Measurements from ENCODE around the gene ZSWIM7. TPM values are rescaled to one million over a fixed set of nuclear protein-coding genes. Genes with fewer than 3 reads are reported as not detected.

ZSWIM7 gene
- total RNA-seq, 1 donor from 2014 or later = 27.4 TPM

DNA sequence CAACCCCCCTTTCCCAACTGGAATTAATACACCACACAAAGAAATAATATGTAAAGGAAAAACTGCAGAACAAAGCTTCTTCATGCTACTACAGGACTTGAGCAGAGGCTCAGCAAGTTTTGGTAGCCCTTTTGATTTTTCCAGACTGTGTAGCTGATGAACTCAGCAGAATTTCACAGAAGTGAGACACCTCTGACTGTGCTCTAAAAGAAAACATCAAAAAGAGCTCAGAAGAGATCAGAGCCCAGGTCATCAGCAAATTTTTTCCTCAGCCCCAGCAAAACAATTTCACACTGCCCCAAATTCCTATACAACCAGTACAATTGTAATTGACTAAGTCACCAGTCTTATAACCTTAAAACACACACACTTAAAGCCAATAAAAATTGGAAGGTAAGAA, 38.1 kb upstream of the ZSWIM7 start:
- peaks cover 99% of the 10 kb centered on the region for H3K36me3 ChIP-seq
- intact Hi-C loops (cut with DNase I) = no loop called here
- TF ChIP-seq, protein P1, sequence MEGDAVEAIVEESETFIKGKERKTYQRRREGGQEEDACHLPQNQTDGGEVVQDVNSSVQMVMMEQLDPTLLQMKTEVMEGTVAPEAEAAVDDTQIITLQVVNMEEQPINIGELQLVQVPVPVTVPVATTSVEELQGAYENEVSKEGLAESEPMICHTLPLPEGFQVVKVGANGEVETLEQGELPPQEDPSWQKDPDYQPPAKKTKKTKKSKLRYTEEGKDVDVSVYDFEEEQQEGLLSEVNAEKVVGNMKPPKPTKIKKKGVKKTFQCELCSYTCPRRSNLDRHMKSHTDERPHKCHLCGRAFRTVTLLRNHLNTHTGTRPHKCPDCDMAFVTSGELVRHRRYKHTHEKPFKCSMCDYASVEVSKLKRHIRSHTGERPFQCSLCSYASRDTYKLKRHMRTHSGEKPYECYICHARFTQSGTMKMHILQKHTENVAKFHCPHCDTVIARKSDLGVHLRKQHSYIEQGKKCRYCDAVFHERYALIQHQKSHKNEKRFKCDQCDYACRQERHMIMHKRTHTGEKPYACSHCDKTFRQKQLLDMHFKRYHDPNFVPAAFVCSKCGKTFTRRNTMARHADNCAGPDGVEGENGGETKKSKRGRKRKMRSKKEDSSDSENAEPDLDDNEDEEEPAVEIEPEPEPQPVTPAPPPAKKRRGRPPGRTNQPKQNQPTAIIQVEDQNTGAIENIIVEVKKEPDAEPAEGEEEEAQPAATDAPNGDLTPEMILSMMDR (IDR thresholded peaks at IDR 0.05) = no peak
- ATAC-seq (no peak), DNase-seq (no peak)
- no peak overlapping the region for H3K27ac ChIP-seq
- no peaks in the 10 kb centered on the region for H3K4me1 ChIP-seq
- H3K9me3 ChIP-seq = no peaks in the 10 kb centered on the region
- no peaks in the 10 kb centered on the region for H3K27me3 ChIP-seq
- H3K4me3 ChIP-seq = no peak overlapping the region

DNA sequence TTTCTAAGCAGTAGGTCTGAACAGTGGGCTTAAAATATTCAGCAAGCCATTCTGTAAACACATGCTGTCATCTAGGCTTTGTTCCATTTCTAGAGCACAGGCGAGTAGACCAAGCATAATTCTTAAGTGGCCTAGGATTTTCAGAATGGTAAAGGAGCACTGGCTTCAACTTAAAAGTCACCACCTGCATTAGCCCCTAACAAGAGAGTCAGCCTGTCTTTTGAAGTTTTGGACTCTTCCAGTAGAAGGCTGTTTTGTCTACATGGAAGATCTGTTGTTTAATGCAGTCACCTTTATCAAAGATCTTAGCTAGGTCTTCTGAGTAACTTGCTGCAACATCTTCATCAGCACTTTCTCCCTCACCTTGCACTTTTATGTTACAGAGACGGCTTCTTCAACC, 36.8 kb upstream of the ZSWIM7 start:
- H3K36me3 ChIP-seq = peaks cover 99% of the 10 kb centered on the region
- no peak overlapping the region for H3K27ac ChIP-seq
- H3K4me3 ChIP-seq = no peak overlapping the region
- no peaks in the 10 kb centered on the region for H3K4me1 ChIP-seq
- DNase-seq (no peak), ATAC-seq (no peak)
- H3K27me3 ChIP-seq = no peaks in the 10 kb centered on the region
- intact Hi-C loops (cut with DNase I) = no loop called here
- H3K9me3 ChIP-seq = no peaks in the 10 kb centered on the region
- TF ChIP-seq, protein P1 (IDR thresholded peaks at IDR 0.05) = no peak

DNA sequence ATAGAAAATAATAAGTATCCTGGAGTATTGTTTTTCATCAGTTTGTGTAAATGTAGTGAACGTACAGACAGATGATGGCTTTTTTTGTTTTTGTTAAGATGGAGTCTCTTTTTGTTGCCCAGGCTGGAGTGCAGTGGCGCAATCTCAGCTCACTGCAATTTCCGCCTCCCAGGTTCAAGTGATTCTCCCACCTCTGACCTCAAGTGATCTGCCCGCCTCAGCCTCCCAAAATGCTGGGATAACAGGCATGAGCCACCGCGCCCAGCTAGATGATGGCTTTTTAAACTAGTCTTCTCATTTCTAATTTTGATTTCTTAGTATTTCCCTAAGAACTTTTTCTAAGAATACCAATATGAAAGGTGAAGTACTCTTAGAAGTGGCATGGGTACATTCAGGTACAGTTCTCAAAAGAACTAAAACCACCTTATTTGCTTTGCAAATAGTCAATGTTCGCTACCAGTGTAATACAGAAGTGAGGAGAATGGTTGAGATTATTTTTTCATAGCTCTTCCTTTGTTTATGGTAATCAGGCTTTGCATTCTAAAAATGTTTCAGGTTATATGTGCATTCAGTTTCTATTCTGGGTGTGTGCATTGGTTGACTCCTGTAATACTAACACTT, 34.3 kb upstream of the ZSWIM7 start:
- intact Hi-C loops (cut with DNase I) = no loop called here
- no peak overlapping the region for H3K4me3 ChIP-seq
- H3K27me3 ChIP-seq = no peaks in the 10 kb centered on the region
- H3K4me1 ChIP-seq = no peaks in the 10 kb centered on the region
- ATAC-seq (peak; percentile 36), DNase-seq (peak; percentile 67)
- H3K27ac ChIP-seq = no peak overlapping the region
- H3K9me3 ChIP-seq = no peaks in the 10 kb centered on the region
- TF ChIP-seq, protein P1 (IDR thresholded peaks at IDR 0.05) = no peak
- peaks cover 99% of the 10 kb centered on the region for H3K36me3 ChIP-seq

DNA sequence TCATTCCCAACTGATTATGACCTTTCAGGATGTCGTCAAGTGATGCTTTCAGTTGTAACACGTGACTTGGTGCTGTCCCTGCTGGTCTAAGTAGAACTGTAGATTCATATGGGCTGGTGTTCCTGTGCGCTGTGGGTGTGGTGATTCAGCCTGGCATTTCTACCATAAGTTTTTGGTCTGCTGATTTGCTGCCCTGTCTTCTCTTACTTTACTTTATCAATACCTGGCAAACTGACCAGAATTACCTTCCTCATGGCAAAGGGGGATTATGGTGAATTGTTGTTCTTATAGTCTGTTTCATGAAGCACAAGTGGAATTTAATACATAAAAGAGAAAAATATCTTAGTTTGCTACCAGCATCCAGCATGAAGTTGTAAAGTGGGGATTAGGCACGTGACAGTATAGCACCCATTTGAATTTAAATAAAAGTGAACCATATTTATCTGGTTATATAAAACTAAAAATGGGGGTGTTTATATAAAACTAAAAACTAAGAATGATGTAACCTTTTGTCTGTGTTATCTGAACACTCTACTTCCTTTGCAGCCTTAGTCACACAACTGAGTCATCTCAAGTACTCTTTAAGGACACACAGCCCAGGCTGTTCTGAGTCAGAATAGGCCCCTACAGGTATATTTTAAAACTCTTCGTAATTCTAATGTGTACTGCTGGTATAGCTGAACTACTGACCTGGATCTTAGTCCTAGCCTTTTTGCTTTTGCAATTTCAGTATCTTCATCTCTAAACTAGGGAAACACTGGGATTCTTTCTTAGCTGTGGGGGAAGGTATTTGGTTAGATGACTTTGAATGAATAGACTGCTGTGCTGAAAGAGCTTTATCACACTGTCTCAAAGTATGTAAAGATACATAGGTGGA, 28.4 kb upstream of the ZSWIM7 start:
- DNase-seq = no peak
- Histone ChIP-seq H3K4me1 (peaks cover 11% of the 10 kb centered on the region), H3K4me3 (no peak overlapping the region), H3K27me3 (no peaks in the 10 kb centered on the region), H3K36me3 (peaks cover 97% of the 10 kb centered on the region), H3K9me3 (no peaks in the 10 kb centered on the region), H3K27ac (peak overlapping the region; percentile 71)
- TF ChIP-seq, protein P1 (IDR thresholded peaks at IDR 0.05) = no peak
- intact Hi-C loops (cut with DNase I) = no loop called here
- peak; percentile 93 for ATAC-seq

- no peak for DNase-seq
- intact Hi-C loops (cut with DNase I) = no loop called here
- Histone ChIP-seq H3K9me3 (no peaks in the 10 kb centered on the region), H3K4me3 (no peak overlapping the region), H3K4me1 (peaks cover 11% of the 10 kb centered on the region), H3K27ac (no peak overlapping the region), H3K36me3 (peaks cover 93% of the 10 kb centered on the region), H3K27me3 (no peaks in the 10 kb centered on the region)
- ATAC-seq = no peak
- TF ChIP-seq, protein P1 (IDR thresholded peaks at IDR 0.05) = no peak
Measured at GRCh38 chr17:16026895-16027294, 27.4 kb upstream of the ZSWIM7 start.

Data from upper lobe of right lung (tissue), 1 donor.